ENCODE results near the gene EFCAB11.
A peak's percentile ranks its signal among the peaks of the same experiment; 100 is the strongest.

EFCAB11 gene

GRCh38 chr14:89823743-89824142 is 130.8 kb downstream of the EFCAB11 start:
- DNase-seq (ENCODE audit: low read depth in 1 of 2, low spot score in 1 of 2) = no peak

DNA sequence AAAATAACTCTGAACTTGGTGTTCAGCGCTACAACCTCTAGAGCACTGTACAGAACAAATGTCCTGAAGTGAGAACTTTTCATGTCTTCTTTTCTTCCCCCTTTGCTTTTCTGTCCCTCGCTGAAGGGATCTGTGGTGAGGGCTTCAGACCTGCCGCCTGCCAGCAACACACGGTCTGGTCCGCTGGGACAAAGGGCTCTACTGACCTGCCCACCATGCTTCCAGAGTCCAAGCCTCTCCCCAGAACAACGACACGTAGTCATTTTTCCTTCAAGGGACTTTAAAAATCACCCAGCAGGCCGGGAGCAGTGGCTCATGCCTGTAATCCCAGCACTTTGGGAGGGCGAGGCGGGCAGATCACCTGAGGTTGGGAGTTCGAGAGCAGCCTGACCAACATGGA is 140.4 kb downstream of the EFCAB11 start:
- no peak for DNase-seq (ENCODE audit: low read depth in 1 of 2, low spot score in 1 of 2)

DNA sequence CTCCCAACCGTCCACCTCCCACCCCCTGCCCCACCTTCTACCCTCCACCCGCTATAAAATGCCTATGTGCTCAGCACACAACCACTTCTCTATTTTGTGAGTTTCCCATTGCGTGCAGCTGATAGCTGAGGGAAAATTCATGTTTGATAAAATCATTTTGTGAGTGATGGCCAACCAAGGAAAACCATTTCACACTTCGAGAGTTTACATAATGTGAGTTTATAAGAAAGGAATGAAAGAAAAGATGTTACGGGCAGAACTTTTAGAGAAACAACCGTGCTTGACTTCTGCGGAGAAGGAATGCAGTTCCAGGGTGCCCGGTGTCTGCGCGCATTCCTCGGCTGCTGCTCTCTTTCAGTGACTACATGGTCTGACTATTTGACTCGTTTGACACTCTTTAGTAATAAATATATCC is 140.9 kb downstream of the EFCAB11 start:
- DNase-seq (ENCODE audit: low read depth in 1 of 2, low spot score in 1 of 2) = no peak

GRCh38 chr14:89811954-89812575 is 142.5 kb downstream of the EFCAB11 start:
- no peak for DNase-seq (ENCODE audit: low read depth in 1 of 2, low spot score in 1 of 2)

- DNase-seq (ENCODE audit: low read depth in 1 of 2, low spot score in 1 of 2) = no peak
Measured at GRCh38 chr14:89810101-89810500, 144.4 kb downstream of the EFCAB11 start.

DNA sequence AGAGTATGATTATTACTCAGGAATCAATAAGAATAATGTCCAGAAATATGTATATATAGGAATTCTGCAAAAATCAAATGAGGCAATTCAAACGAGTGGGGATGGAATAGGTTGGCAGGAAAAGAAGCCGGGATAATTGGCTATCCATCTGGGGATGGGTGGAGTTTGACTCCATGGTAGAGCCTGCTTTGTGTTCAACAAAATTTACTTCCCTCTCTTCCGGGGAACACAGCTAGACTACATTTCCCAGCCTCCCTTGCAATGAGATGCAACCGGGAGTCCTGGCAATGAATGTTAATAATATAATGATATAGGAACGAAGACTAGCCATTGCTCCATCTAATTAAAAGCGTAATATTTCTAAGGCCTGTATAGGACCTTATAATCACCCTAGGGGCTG is 146.6 kb downstream of the EFCAB11 start:
- DNase-seq (ENCODE audit: low read depth in 1 of 2, low spot score in 1 of 2) = no peak

- DNase-seq (ENCODE audit: low read depth in 1 of 2, low spot score in 1 of 2) = no peak
Measured at GRCh38 chr14:89807151-89807550, 147.4 kb downstream of the EFCAB11 start.

GRCh38 chr14:89806451-89806850 is 148.1 kb downstream of the EFCAB11 start:
- DNase-seq (ENCODE audit: low read depth in 1 of 2, low spot score in 1 of 2) = no peak

DNA sequence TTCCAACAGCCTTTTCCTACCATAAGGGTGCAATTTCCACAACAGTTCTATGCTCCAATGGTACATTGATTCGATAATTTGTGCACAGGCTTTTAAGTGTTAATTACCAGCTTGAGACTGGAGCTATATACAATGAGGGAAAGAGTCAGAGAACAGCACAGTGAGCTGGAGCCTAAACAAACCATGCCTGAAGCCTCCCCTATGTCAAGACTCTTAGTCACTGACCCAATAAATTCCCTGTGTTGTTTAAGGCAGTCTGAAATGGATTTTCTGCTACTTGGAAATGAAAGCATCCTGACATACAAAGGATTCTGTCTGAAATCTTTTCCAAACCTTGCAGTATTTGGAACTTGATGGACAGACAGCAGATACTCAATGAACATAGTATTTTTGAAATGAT is 149.0 kb downstream of the EFCAB11 start:
- DNase-seq (ENCODE audit: low read depth in 1 of 2, low spot score in 1 of 2) = no peak

GRCh38 chr14:89803542-89803941 is 151.0 kb downstream of the EFCAB11 start:
- no peak for DNase-seq (ENCODE audit: low read depth in 1 of 2, low spot score in 1 of 2)

GRCh38 chr14:89801136-89801535 is 153.4 kb downstream of the EFCAB11 start:
- no peak for DNase-seq (ENCODE audit: low read depth in 1 of 2, low spot score in 1 of 2)

DNA sequence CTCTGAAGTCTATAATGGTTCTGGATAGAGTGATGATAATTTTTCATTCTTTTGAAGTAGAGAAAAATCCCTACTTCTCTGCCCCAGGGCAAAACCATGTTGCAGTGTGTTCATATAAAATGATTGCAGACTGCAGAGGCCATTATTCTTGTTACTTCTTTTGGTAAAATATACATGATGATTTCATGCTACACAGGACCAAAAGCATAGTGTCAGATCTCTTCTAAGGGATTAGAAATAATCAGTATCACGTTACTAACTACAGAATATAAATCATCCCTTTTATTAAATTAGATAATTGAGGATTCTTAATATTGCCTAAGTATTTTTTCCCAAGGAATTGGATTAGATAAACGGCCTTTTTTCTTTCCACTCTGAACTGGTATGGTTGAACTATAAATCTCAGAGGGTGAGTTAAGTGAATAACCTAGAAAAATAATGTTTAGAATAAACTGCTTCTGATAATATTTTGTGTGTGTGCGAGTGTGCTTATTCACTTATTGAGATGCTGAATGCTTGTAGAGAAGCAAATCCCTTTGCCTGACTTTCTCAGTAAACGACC is 156.2 kb downstream of the EFCAB11 start:
- no peak for DNase-seq (ENCODE audit: low read depth in 1 of 2, low spot score in 1 of 2)

DNA sequence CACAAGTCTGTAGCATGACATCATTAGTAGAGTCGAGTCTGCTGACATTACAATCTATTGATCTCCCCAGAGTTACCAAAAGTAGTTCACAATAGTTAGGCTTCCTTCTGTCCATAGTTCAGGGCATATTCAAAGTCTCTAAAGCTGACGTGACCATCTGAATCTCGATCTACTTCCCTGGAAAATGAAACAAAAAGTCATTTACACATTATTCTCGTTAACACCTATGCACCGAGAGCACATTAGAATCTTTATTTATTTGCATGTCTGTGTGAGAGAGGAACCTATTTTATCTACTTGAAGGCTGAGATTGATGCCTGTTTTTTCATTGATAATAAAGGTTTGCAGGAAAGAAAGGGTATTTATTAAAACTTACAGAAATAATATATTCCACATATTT is 157.4 kb downstream of the EFCAB11 start:
- DNase-seq (ENCODE audit: low read depth in 1 of 2, low spot score in 1 of 2) = no peak

GRCh38 chr14:89794096-89794495 is 160.4 kb downstream of the EFCAB11 start:
- no peak for DNase-seq (ENCODE audit: low read depth in 1 of 2, low spot score in 1 of 2)

GRCh38 chr14:89793367-89793716 is 161.2 kb downstream of the EFCAB11 start:
- DNase-seq (ENCODE audit: low read depth in 1 of 2, low spot score in 1 of 2) = no peak

DNA sequence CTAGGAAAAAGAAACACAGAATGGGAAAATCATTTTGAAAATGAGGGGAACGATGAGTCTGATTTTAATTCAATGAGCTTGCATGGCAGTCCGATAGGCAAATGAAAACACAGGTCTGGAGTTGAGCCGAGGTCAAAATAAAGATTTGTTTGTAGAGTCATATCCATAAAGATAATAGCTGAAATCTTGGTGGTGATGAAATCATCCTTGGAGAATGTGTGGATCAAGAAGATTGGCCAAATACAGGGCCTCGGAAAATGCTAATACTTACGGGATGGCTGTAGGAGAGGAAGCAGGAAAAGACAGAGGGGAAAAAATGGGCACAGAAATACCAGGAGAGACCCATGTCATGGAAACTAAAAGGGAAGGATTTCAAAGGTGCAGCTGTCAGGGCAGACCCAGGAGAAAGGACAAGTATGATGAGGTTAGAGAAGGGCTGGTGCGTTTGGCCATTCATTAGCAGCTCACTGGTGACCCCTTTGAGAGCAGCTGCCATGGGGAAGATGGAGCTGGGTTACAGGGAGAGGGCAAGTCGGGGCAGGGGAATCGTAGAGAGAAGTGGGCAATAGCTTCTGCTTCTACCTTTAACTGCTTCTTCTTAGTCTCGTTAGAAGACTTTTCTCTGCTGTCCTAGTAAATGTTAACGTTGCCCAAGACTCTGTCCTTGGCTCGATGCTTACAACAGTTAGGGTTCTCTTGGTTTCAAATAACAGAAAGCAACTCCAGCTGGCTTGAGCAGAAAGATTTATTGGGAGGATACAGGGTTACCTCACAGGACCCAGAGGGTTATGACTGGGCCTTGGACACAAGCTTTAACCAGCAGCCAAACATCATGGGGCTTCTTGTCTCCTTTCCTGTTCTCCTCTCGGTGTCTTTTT is 161.8 kb downstream of the EFCAB11 start:
- DNase-seq (ENCODE audit: low read depth in 1 of 2, low spot score in 1 of 2) = no peak

DNA sequence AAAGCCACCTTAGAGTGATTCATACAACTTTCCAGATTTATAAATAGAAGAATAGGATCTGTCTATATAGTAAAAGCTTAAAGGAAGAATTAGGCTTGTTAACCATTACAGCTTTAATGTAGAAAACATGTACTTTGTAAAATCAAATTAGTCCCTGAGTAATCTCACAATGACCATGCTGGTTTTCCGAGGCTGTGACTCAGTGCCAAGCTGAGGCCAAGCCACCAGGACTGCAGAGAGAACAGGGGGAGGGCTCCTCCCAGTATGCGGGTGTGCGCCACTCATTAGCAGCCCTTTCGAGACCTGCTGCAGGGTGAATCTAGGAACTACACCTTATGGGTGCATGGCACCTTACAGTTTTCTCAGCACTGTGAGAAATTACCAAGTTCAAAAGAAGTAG is 167.0 kb downstream of the EFCAB11 start:
- DNase-seq (ENCODE audit: low read depth in 1 of 2, low spot score in 1 of 2) = no peak

- DNase-seq (ENCODE audit: low read depth in 1 of 2, low spot score in 1 of 2) = no peak
Measured at GRCh38 chr14:89781046-89781445, 173.5 kb downstream of the EFCAB11 start.

DNA sequence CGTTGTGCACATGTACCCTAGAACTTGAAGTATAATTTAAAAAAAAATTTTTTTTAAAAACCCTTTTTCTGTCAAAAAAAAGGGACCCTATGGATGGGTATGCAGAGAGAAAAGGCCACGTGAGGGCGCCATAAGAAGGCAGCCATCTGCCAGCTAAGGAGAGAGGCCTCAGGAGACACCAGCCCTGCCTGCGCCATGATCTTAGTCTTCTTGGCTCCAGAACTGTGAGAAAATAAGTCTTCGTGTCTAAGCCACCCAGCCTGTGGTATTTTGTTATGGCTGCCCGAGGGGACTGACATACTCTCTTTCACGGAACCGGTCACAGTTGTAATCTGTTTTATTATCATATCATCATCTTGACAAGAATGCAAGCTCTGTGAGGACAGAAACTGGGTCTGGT is 174.8 kb downstream of the EFCAB11 start:
- no peak for DNase-seq (ENCODE audit: low read depth in 1 of 2, low spot score in 1 of 2)

DNA sequence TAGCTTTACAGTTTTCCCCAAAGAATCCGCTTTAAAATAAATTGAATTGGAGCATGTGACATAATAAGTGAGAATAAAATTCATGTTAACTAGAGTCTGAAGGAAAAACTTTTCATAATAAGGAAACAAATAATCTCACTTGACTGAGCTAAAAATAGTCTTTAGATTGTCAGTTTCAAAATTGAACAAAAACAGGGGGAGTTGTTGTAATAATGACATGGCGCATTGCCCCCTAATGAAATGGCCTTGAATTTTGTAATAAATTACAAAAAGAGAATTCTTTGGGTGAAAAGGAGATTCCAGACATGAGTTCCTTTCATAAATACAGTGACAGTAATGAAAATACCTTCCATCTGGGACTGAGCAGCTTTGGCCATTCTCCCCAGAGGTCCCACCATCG is 178.6 kb downstream of the EFCAB11 start:
- no peak for DNase-seq (ENCODE audit: low read depth in 1 of 2, low spot score in 1 of 2)

DNA sequence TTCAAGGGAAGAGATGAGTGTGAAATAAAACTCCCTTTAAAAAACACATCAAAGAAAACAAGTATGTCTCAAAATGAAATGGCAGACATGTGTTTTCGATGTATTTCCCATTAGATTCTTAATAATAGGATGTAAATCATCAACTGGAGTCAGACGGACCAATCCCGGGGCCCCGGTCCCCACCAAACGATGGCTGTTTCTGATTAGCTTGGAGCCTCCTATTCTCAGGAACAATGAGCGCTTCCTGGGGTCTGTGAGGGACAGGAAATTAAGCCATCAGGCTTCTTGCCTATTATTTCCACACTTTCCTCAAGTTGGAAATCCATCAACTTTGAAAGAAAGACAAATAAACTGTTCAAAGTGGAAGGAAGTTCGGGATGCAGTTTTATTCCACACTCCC is 179.4 kb downstream of the EFCAB11 start:
- no peak for DNase-seq (ENCODE audit: low read depth in 1 of 2, low spot score in 1 of 2)

DNA sequence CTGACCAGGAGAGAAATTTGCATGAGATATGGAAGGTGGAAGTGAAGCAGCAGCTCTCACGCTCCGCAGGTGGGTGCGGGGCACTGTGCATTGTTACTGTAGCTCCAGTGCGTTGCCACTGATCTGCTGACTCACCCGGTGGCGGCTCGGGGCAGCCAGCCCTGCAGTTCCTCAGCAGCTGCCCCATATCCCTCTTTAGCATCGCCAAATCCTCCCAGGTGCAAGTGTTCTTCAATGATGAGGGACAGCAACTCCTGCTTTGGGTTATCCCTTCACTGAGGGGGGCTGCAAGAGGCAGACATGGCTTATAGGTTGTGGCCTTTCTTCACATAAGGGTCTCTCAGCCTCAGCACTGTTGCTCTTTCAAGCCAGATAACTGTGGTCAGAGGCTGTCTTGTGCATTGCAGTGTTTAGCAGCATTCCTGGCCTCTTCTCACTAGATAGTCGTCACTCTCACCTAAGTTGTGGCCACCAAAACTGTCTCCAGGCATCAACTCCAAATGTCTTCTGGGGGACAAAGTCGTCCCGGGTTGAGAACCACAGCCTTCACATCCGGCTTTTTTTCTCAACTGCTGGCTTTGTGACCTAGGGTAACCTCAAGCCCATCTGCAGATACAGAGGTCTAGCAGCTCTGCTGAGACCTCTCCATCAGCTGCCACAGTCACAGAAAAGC is 180.8 kb downstream of the EFCAB11 start:
- DNase-seq (ENCODE audit: low read depth in 1 of 2, low spot score in 1 of 2) = peak; percentile 16 to 37

Data from activated CD4-positive, alpha-beta T cell treated with anti-CD3 and anti-CD28 coated beads, Interleukin-2, amount 50 U/mL, for 24 hours (primary cell).